Esophagus (tissue), 2 donors: ENCODE results near the gene NEB. TPM values are rescaled to one million over a fixed set of nuclear protein-coding genes. Genes with fewer than 3 reads are reported as not detected.

Experiments
- H3K27ac ChIP-seq, 2 donors: one replicate each; pipeline ENCODE4 v1.5.1; 2013; ENCODE audit warnings: low read depth in 2 of 2, mild to moderate bottlenecking in 2 of 2, inconsistent platforms in 1 of 2, low read length in 1 of 2, moderate library complexity in 1 of 2
- H3K27me3 ChIP-seq, 2 donors: one replicate each; pipeline ENCODE4 v1.6.1; 2013; ENCODE audit warnings: low read length in 2 of 2, control low read depth in 1 of 2, mild to moderate bottlenecking in 1 of 2; ENCODE audit not compliant: insufficient read depth in 2 of 2, control insufficient read depth in 1 of 2
- H3K36me3 ChIP-seq, 2 donors: one replicate each; pipeline ENCODE4 v1.6.1; 2013; ENCODE audit warnings: low read length in 1 of 2; ENCODE audit not compliant: control insufficient read depth in 2 of 2, insufficient read depth in 2 of 2
- H3K4me1 ChIP-seq, 2 donors: one replicate each; pipeline ENCODE4 v1.6.1; 2013; ENCODE audit warnings: low read length in 1 of 2; ENCODE audit not compliant: control insufficient read depth in 2 of 2, insufficient read depth in 2 of 2
- H3K4me3 ChIP-seq, 2 donors: one replicate each; pipeline ENCODE4 v1.5.1; 2013; ENCODE audit warnings: low read length in 2 of 2, mild to moderate bottlenecking in 2 of 2, low read depth in 1 of 2, moderate library complexity in 1 of 2
- H3K9me3 ChIP-seq, 2 donors: one replicate each; pipeline ENCODE4 v1.6.1; 2013; ENCODE audit warnings: mild to moderate bottlenecking in 2 of 2, low read depth in 1 of 2, low read length in 1 of 2, moderate library complexity in 1 of 2; ENCODE audit not compliant: control insufficient read depth in 2 of 2, insufficient read depth in 1 of 2
- WGBS, 2 donors: extraction: QIAGEN DNeasy Blood & Tissue Kit; methylation state at CpG; one replicate each; pipeline ENCODE4 v1.1.7; 2013; 5-methylcytosine and 5-hydroxymethylcytosine counted together
- polyA plus RNA-seq, 2 donors: library from polyadenylated mRNA; stranded (reverse); fragments of 200-250 nt; gene quantifications; one replicate each; pipeline ENCODE4 v1.2.3, GENCODE V29; 2013
- donor health status: healthy with polysubstance abuse.
- donor health status: Bipolar disorder and iron deficiency.

The NEB gene
- polyA plus RNA-seq, 2 donors = 0.33 to 0.49 TPM

- WGBS, 2 donors = 80 to 89% methylated on average over 6 of the region's 6 CpGs
- H3K4me3 ChIP-seq = no peak overlapping the region
- peaks cover 0 to 2% of the 10 kb centered on the region in 2 donors for H3K4me1 ChIP-seq
- no peaks in the 10 kb centered on the region for H3K27me3 ChIP-seq
- no peak overlapping the region for H3K27ac ChIP-seq
- H3K36me3 ChIP-seq = no peaks in the 10 kb centered on the region
- H3K9me3 ChIP-seq = no peaks in the 10 kb centered on the region
Observed at GRCh38 chr2:151775057-151775740, 40.9 kb upstream of the NEB start.

DNA sequence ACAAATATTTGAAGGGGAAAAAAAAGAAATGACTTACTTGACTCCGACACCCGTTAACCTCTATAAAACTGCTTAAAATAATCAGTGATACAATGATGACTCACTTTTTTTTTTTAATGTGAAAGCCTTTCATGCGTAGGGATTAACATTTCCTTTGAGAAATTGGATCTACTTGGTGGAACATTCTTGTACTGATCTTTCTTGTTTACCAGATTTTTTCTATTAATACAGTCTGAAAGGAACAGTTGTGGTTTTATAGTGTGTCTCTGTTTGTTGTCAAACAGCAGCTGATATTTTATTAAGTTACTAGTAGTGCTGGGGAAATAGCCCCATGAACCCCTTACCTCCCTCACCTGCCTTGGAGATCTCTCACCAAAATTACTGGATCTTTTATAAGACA, 40.2 kb upstream of the NEB start:
- H3K4me3 ChIP-seq = no peak overlapping the region
- no peaks in the 10 kb centered on the region for H3K9me3 ChIP-seq
- H3K4me1 ChIP-seq = peaks cover 0 to 2% of the 10 kb centered on the region in 2 donors
- no peak overlapping the region for H3K27ac ChIP-seq
- H3K36me3 ChIP-seq = no peaks in the 10 kb centered on the region
- H3K27me3 ChIP-seq = no peaks in the 10 kb centered on the region
- WGBS, 2 donors = 18 to 36% methylated on average over 3 of the region's 3 CpGs

GRCh38 chr2:151771599-151772358, 37.5 kb upstream of the NEB start:
- H3K4me3 ChIP-seq = no peak overlapping the region
- peaks cover 0 to 2% of the 10 kb centered on the region in 2 donors for H3K4me1 ChIP-seq
- 72 to 75% methylated on average over 10 of the region's 10 CpGs for WGBS, 2 donors
- H3K27me3 ChIP-seq = no peaks in the 10 kb centered on the region
- no peak overlapping the region for H3K27ac ChIP-seq
- no peaks in the 10 kb centered on the region for H3K36me3 ChIP-seq
- H3K9me3 ChIP-seq = no peaks in the 10 kb centered on the region

- 79 to 87% methylated on average over 2 of the region's 2 CpGs for WGBS, 2 donors
- no peak overlapping the region for H3K27ac ChIP-seq
Observed at GRCh38 chr2:151770995-151771394, 36.7 kb upstream of the NEB start.

DNA sequence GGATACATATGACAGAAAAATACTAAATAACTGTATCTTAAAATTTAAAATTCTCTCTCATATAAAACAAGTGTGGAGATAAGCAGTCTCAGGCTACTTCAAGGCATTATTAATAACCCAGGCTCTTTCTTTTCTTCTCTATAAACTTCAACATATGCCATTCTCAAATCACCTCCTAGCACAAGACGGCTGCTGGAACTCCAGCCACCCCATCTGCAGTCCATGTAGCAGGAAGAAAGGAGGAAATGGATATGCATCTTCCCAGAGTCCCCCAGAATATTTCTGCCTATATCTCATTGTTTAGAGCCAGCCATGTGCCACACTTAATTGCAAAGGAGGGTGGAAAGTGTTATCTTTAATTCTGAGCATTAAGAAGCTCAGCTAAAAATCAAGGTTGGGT, 35.3 kb upstream of the NEB start:
- Histone ChIP-seq H3K9me3 (no peaks in the 10 kb centered on the region), H3K4me1 (no peaks in the 10 kb centered on the region), H3K27me3 (no peaks in the 10 kb centered on the region), H3K36me3 (no peaks in the 10 kb centered on the region), H3K27ac (no peak overlapping the region), H3K4me3 (no peak overlapping the region)
- WGBS, 2 donors = 94 to 96% methylated on average over 1 of the region's 1 CpG

More at GRCh38 chr2:151770995-151771394, 36.7 kb upstream of the NEB start:
- no peaks in the 10 kb centered on the region for H3K27me3 ChIP-seq
- H3K36me3 ChIP-seq = no peaks in the 10 kb centered on the region
- peaks cover 0 to 2% of the 10 kb centered on the region in 2 donors for H3K4me1 ChIP-seq
- no peak overlapping the region for H3K4me3 ChIP-seq
- no peaks in the 10 kb centered on the region for H3K9me3 ChIP-seq

GRCh38 chr2:151767536-151767935, 33.3 kb upstream of the NEB start:
- WGBS, 2 donors = 74 to 75% methylated on average over 2 of the region's 2 CpGs
- H3K4me1 ChIP-seq = no peaks in the 10 kb centered on the region

GRCh38 chr2:151766437-151767153, 32.3 kb upstream of the NEB start:
- no peaks in the 10 kb centered on the region for H3K4me1 ChIP-seq
- WGBS, 2 donors = 74 to 82% methylated on average over 4 of the region's 4 CpGs
- no peak overlapping the region for H3K27ac ChIP-seq
- no peaks in the 10 kb centered on the region for H3K36me3 ChIP-seq
- H3K4me3 ChIP-seq = no peak overlapping the region
- no peaks in the 10 kb centered on the region for H3K27me3 ChIP-seq
- H3K9me3 ChIP-seq = no peaks in the 10 kb centered on the region

More at GRCh38 chr2:151767536-151767935, 33.3 kb upstream of the NEB start:
- no peak overlapping the region for H3K4me3 ChIP-seq
- H3K36me3 ChIP-seq = no peaks in the 10 kb centered on the region
- H3K27me3 ChIP-seq = no peaks in the 10 kb centered on the region
- no peak overlapping the region for H3K27ac ChIP-seq
- no peaks in the 10 kb centered on the region for H3K9me3 ChIP-seq

DNA sequence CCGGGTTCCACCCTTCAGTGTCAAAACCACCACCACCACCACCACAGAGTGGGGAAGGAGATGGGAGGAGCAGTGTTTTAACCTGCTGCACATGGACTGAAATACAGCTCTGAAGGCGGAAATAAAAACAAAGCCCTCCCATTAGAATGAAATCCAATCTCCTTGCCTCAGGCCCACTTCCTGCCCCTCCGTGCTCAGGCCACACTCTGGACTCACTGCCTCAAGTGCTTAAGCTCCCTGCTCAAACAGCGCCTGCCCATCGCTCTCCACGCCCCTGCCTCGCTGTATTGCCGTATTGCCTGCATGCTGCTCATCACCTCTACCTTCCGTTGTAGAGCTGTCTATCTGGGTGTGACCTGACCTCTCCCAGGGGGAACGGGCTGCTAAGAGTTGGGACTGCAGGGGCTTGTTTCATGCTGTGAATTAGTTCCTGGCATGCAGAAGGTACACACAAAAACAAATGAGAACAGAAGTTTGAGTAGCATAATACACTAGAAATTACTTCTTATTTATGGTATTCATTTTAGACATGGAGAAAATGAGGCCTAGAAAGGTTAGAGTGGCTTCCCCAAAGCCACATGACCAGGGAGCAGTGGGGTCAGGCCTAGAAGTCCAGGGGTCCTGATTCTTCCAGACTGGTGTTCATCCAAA, 31.6 kb upstream of the NEB start:
- no peak overlapping the region for H3K27ac ChIP-seq
- H3K27me3 ChIP-seq = no peaks in the 10 kb centered on the region
- no peaks in the 10 kb centered on the region for H3K36me3 ChIP-seq
- no peaks in the 10 kb centered on the region for H3K4me1 ChIP-seq
- no peak overlapping the region for H3K4me3 ChIP-seq
- no peaks in the 10 kb centered on the region for H3K9me3 ChIP-seq
- WGBS, 2 donors = 89 to 90% methylated on average over 10 of the region's 10 CpGs

GRCh38 chr2:151762694-151763093, 28.4 kb upstream of the NEB start:
- Histone ChIP-seq H3K4me1 (no peaks in the 10 kb centered on the region), H3K4me3 (no peak overlapping the region), H3K27me3 (no peaks in the 10 kb centered on the region), H3K36me3 (no peaks in the 10 kb centered on the region), H3K9me3 (no peaks in the 10 kb centered on the region), H3K27ac (no peak overlapping the region)
- 52 to 64% methylated on average over 3 of the region's 3 CpGs for WGBS, 2 donors
